GM18526 (cell line): ENCODE data around the gene TCF25.

Experiments
- POLR2A ChIP-seq: IDR thresholded peaks from 3 replicates; pipeline ENCODE4 v1.6.1; 2011; ENCODE audit not compliant: insufficient read length; ENCODE audit errors: extremely low read depth

Gene TCF25

DNA sequence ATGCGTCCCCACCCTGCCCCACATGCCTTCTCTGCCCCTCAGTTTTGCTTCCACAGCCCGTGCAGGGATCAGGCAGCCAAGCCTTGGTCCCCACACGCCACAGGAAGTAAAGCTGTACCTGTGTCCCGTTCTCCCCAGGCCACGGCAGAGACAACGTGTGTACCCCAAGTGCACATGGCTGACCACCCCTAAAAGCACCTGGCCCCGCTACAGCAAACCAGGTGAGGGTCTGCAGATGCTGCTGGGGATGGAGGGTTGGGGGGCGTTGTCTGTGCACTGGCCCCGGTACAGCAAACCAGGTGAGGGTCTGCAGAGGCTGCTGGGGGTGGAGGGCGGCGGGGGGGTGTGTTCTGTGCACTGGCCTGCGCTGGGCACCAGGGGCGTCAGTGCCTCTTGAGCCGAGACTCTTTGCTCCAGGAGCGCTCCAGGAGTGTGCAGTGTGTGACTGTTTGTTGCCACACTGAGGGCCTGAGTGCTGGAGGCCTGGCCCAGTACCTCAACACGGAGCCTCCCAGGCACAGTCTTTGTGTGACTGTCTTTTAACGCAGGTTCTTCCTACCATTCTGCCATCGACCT lies 18.8 kb downstream of the TCF25 start:
- no peak for TF ChIP-seq POLR2A

DNA sequence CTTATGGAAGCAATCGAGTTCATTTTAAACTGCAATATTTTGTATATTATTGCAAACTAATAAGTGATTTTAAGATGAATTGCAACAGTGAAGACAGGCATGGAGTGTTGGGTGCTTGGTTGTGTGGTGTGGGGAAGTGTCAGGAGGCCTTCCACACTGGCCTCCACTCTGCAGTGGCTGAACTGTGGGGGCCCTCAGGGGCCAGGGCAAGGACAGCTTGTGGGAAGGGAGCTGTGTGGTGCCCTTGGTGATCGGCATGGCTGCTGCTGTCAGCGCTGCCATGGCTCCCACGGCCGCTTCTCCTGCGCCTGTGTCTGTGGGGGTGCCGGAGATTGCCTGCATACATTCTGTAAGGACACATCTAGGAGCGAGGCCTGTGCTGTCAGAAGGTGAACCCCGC lies 19.2 kb downstream of the TCF25 start:
- no peak for TF ChIP-seq POLR2A

DNA sequence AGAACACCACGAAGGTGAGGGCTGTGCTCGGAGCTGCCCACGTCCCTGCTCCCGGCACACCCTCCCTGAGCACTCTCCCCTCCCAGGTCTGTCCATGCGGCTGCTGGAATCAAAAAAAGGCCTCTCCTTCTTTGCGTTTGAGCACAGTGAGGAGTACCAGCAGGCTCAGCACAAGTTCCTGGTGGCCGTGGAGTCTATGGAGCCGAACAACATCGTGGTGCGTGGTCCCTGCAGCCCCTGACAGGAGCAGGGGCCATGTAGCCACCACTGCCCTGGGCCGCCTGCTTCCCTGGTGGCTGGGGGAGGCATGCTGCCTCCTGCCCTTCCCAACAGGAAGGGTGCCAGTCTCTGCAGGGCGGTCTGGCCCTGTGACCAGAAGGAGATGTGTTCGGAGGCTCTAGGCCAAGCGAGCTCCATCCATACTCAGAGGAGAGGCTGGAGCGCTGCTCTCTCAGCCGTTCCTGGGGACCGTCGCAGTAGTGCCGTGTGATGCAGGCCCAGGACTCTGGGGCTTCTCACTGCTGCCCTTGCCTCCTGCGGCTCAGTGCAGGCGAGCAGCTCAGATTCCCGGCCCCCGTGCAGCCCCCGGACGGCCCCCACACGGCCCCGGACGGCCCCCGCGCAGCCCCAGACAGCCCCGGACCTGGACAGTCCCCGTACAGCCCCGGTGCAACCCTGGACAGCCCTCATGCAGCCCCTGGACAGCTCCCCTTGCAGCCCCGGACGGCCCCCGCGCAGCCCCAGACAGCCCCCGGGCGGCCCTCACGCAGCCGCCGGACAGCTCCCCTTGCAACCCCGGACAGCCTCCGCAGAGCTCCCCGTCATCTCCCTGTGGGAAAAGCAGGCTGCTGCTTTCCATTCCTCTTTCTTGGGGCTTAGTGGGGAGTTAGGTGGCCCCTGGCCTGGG lies 20.5 kb downstream of the TCF25 start:
- TF ChIP-seq POLR2A, result no peak

DNA sequence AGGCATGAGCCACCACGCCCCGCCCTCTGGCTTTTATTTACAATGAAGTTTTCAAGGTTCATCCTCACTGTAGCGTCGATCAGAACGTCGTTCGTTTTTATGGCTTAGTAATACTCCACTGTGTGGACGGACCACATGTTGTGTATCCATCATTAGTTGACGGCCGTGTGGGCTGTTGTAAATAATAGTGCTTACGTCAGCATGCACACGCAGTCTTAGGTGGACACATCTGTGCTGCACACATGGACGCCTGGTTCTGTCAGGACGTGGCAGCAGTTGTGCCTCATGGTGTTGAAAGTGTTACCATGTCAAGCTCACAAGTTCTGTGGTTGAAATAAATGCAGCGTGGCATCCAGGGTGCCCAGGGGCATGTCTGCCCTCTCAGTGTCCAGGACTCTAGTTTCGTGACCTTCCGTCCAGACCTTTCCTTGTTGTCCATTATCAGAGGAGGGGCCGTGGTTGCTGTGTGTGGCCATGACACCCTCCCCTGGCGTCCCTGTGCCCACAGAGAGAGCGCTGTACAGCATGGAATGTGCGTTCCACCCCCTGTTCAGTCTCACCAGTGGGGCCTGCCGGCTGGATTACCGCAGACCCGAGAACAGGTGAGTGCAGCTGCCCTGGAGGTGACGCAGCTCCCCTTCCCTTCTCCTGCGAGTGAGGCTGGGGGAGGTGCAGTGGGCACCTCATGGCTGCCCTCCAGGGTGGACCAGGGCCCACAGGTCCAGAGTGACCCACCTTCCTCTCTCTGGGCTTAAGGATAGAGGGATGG lies 22.3 kb downstream of the TCF25 start:
- TF ChIP-seq POLR2A, result no peak

DNA sequence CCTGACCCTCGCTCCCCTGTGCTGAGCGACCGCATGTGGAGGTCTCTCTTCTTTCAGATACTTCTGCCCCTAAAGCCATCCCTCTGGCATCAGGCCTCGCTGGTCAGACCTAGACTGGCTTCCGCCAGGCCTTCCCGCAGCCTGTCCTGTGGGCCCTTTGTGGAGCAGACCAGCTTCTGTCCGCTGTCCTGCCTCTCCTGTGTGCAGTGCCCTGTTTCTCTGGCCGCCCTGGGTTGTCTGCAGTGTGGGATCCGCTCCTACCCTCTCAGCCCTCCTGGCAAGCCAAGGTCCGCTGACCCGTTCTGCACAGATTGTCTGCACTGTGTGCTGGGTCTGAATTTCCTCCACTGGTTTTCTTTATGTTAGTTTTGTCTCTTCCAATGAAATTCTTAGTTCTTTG lies 23.8 kb downstream of the TCF25 start:
- no peak for TF ChIP-seq POLR2A

GRCh38 chr16:89898201-89898967 lies 25.0 kb downstream of the TCF25 start:
- no peak for TF ChIP-seq POLR2A

GRCh38 chr16:89899879-89900481 lies 26.6 kb downstream of the TCF25 start:
- no peak for TF ChIP-seq POLR2A

DNA sequence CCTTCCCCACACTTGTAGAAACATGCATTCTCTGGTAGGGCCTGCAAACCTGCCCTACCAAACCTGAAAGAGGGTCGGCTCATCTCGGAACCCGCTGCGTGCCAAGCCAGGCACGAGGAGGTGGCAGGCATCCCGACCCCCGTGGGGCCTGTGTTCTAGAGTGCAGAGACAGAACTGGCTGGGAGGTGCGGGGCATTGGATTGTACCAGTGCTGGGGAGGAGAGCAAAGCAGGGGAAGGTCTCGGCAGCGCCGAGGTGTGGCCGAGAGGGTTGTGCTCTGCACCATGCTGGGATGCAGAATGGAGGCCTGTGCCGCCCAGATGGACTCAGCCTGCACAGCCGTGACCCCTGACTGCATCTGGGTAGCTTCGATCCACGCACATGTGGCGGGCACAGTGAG lies 27.5 kb downstream of the TCF25 start:
- no peak for TF ChIP-seq POLR2A

- no peak for TF ChIP-seq POLR2A
Measured at GRCh38 chr16:89902980-89903379, 29.6 kb downstream of the TCF25 start.

DNA sequence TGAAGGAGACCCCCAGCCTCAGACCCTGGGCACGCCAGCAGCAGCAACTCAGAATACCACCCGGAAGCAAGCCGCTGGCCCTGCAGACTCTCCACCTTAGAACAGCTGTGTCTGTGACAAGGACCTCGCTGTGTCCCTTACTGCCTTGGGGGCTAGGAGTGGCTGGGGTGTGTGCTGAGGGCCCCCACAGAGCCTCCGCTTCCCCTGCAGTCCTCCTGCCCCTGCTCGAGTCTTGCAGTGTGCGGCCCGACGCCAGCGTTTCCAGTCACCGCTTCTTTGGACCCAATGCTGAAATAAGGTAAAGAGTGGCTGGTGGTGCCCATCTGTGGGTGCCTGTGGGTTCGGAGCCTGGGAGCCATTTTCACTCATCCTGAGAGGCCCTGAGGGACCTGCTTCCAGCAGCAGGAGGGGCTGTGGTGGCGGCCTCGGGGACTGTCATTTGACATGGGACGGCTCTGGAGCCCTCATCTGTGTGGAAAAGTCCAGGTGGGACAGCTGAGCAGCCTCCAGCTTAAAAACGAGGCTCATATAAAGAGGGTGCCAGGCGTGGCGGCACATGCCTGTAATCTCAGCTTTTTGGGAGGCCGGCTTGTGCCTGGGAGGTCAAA lies 30.6 kb downstream of the TCF25 start:
- TF ChIP-seq POLR2A, result no peak

DNA sequence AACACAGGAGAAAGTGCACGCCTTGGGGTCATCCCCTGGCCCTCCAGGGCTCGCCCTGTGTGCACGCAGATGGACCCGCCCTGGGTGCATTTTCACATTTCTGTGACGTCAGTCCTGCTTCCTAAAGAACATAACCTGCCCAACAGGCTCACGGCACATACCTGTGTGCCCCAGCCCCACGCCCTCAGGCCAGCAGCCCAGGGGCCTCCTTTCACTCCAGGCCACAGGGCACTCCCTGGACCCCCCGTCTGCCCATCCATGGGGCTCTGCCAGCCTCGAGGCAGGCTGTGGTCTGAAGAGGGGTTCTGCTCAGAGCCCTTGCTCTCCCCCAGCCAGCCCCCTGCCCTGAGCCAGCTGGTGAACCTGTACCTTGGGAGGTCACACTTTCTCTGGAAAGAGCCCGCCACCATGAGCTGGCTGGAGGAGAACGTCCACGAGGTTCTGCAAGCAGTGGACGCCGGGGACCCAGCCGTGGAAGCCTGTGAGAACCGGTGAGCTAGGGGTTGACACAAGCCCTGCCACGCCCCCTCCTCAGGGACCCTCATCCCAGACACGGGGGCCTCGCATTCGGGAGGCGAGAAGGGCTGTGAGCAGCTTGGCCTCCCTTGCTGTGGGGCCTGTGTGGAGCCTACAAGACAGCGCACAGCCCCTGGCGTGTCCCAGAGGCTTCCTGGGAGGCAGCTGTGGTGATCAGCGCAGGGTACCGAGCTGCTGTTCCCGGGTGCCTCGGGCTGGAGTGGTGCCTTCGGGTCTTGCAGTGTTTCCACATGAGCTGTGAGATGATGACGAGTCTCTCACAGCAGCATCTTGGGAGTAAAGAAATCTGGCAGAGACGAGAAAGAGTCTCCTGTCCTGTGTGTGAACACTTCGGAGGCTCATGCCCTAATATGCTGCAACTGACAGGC lies 31.5 kb downstream of the TCF25 start:
- no peak for TF ChIP-seq POLR2A

- no peak for TF ChIP-seq POLR2A
Measured at GRCh38 chr16:89905511-89906139, 32.2 kb downstream of the TCF25 start.
